Activated CD4-positive, alpha-beta memory T cell treated with anti-CD3 and anti-CD28 coated beads for 36 hours (primary cell): Measurements from ENCODE around the gene LRFN3. TPM values are rescaled to one million over a fixed set of nuclear protein-coding genes. Genes with fewer than 3 reads are reported as not detected.
"Not testable (repeated sequence)": the region's sequence is repeated elsewhere in the genome, so short reads cannot be mapped to it uniquely, and the experiment has no call there.

Experiments used
- CTCF ChIA-PET: fragments of 350-600 bp; sonication (Branson Sonifier 250); formaldehyde crosslinking; loops from one replicate; lab custom pipeline; 2021; ENCODE audit warnings: antibody characterized with exemption, inconsistent platforms; lab: Charles Lee
- POLR2A ChIA-PET: fragments of 350-600 bp; sonication (Branson Sonifier 250); formaldehyde crosslinking; loops from one replicate; lab custom pipeline; 2021; ENCODE audit warnings: antibody characterized with exemption; lab: Charles Lee
- DNase-seq: peaks from one replicate; pipeline ENCODE4 v3.0.0-alpha.2; 2020
- H3K27ac Mint-ChIP-seq: one replicate; pipeline ENCODE4 v1.8.0; 2021; ENCODE audit warnings: mixed read lengths
- H3K27me3 Mint-ChIP-seq: one replicate; pipeline ENCODE4 v1.8.0; 2021; ENCODE audit warnings: mixed read lengths
- H3K36me3 Mint-ChIP-seq: one replicate; pipeline ENCODE4 v1.8.0; 2021; ENCODE audit warnings: mixed read lengths
- H3K4me1 Mint-ChIP-seq: one replicate; pipeline ENCODE4 v1.8.0; 2021; ENCODE audit warnings: low read depth, mixed read lengths
- H3K4me3 Mint-ChIP-seq: one replicate; pipeline ENCODE4 v1.8.0; 2021; ENCODE audit warnings: mild to moderate bottlenecking, mixed read lengths
- H3K9me3 Mint-ChIP-seq: one replicate; pipeline ENCODE4 v1.8.0; 2021; ENCODE audit warnings: mixed read lengths
- intact Hi-C: fragments of 100-400 bp; cut with micrococcal nuclease; formaldehyde crosslinking; loops from one replicate; pipeline ENCODE4 v1.15.1; 2023
- total RNA-seq, 2 experiments: library from RNA; stranded (reverse); gene quantifications; one replicate each; pipeline ENCODE4 v1.2.3, GENCODE V29; 2021

LRFN3 gene
- total RNA-seq, 2 experiments from 2014 or later: 8.7 to 9.1 TPM

- peaks cover 5% of the 10 kb centered on the region for H3K9me3 Mint-ChIP-seq
- H3K27ac Mint-ChIP-seq: no peak overlapping the region
- peaks cover 3% of the 10 kb centered on the region for H3K27me3 Mint-ChIP-seq
- ChIA-PET CTCF (no interaction called here), POLR2A (interaction anchor here (1.7 kb wide), 1 partner anchor 54 kb away, joined by 4 read pairs; the partner anchor contains the start of gene ALKBH6)
- no peaks in the 10 kb centered on the region for H3K36me3 Mint-ChIP-seq
- intact Hi-C loops: loop anchor here (5.0 to 10.0 kb wide), 2 partner anchors 37 to 175 kb away; partner anchors contain the start of gene SDHAF1
- no peak for DNase-seq
- H3K4me3 Mint-ChIP-seq: peak overlapping the region; percentile 26
- peaks cover 27% of the 10 kb centered on the region for H3K4me1 Mint-ChIP-seq
Observed at GRCh38 chr19:35959968-35960320, 23.8 kb downstream of the LRFN3 start.

- Mint-ChIP-seq H3K36me3 (no peaks in the 10 kb centered on the region), H3K9me3 (peaks cover 5% of the 10 kb centered on the region), H3K4me3 (no peak overlapping the region), H3K27ac (no peak overlapping the region), H3K27me3 (peaks cover 3% of the 10 kb centered on the region), H3K4me1 (peaks cover 23% of the 10 kb centered on the region)
- CTCF ChIA-PET: no interaction called here
- POLR2A ChIA-PET: no interaction called here
- intact Hi-C loops: no loop called here
- DNase-seq: no peak
Observed at GRCh38 chr19:35960432-35960972, 24.3 kb downstream of the LRFN3 start.

GRCh38 chr19:35963514-35963913 is 27.3 kb downstream of the LRFN3 start:
- DNase-seq: peak; percentile 63
- H3K36me3 Mint-ChIP-seq: no peaks in the 10 kb centered on the region
- intact Hi-C loops: no loop called here
- H3K27ac Mint-ChIP-seq: no peak overlapping the region
- peaks cover 12% of the 10 kb centered on the region for H3K4me1 Mint-ChIP-seq
- H3K4me3 Mint-ChIP-seq: no peak overlapping the region
- no peaks in the 10 kb centered on the region for H3K9me3 Mint-ChIP-seq
- CTCF ChIA-PET: interaction anchor here (1.3 kb wide), 1 partner anchor 14 kb away, joined by 3 read pairs; no protein-coding TSS in a partner anchor
- peaks cover 3% of the 10 kb centered on the region for H3K27me3 Mint-ChIP-seq
- POLR2A ChIA-PET: no interaction called here

- no peaks in the 10 kb centered on the region for H3K36me3 Mint-ChIP-seq
- intact Hi-C loops: no loop called here
- H3K4me1 Mint-ChIP-seq: peaks cover 5% of the 10 kb centered on the region
- no peak overlapping the region for H3K4me3 Mint-ChIP-seq
- no peak overlapping the region for H3K27ac Mint-ChIP-seq
- no peaks in the 10 kb centered on the region for H3K9me3 Mint-ChIP-seq
- ChIA-PET CTCF (no interaction called here), POLR2A (no interaction called here)
- DNase-seq: no peak
- H3K27me3 Mint-ChIP-seq: peaks cover 3% of the 10 kb centered on the region
Observed at GRCh38 chr19:35966771-35967170, 30.6 kb downstream of the LRFN3 start.

- Mint-ChIP-seq H3K27ac (no peak overlapping the region), H3K36me3 (no peaks in the 10 kb centered on the region), H3K4me1 (peaks cover 5% of the 10 kb centered on the region), H3K4me3 (no peak overlapping the region), H3K27me3 (peaks cover 6% of the 10 kb centered on the region), H3K9me3 (no peaks in the 10 kb centered on the region)
- no peak for DNase-seq
- intact Hi-C loops: no loop called here
- CTCF ChIA-PET: no interaction called here
- POLR2A ChIA-PET: no interaction called here
Observed at GRCh38 chr19:35973487-35973886, 37.3 kb downstream of the LRFN3 start.

- Mint-ChIP-seq H3K4me3 (no peak overlapping the region), H3K27ac (no peak overlapping the region), H3K9me3 (no peaks in the 10 kb centered on the region), H3K36me3 (no peaks in the 10 kb centered on the region), H3K4me1 (no peaks in the 10 kb centered on the region), H3K27me3 (peaks cover 15% of the 10 kb centered on the region)
- CTCF ChIA-PET: no interaction called here
- POLR2A ChIA-PET: no interaction called here
- intact Hi-C loops: no loop called here
- no peak for DNase-seq
Observed at GRCh38 chr19:35975608-35976214, 39.5 kb downstream of the LRFN3 start.

- no peak overlapping the region for H3K4me3 Mint-ChIP-seq
- intact Hi-C loops: no loop called here
- H3K27me3 Mint-ChIP-seq: peaks cover 20% of the 10 kb centered on the region
- DNase-seq: peak; percentile 49
- H3K27ac Mint-ChIP-seq: no peak overlapping the region
- CTCF ChIA-PET: no interaction called here
- H3K9me3 Mint-ChIP-seq: no peaks in the 10 kb centered on the region
- POLR2A ChIA-PET: no interaction called here
- H3K36me3 Mint-ChIP-seq: no peaks in the 10 kb centered on the region
- H3K4me1 Mint-ChIP-seq: no peaks in the 10 kb centered on the region
Observed at GRCh38 chr19:35977446-35978222, 41.5 kb downstream of the LRFN3 start.

GRCh38 chr19:35978271-35978670 is 42.1 kb downstream of the LRFN3 start:
- no peak for DNase-seq
- H3K4me3 Mint-ChIP-seq: no peak overlapping the region
- ChIA-PET CTCF (no interaction called here), POLR2A (no interaction called here)
- no peaks in the 10 kb centered on the region for H3K4me1 Mint-ChIP-seq
- no peaks in the 10 kb centered on the region for H3K36me3 Mint-ChIP-seq
- intact Hi-C loops: no loop called here
- H3K9me3 Mint-ChIP-seq: no peaks in the 10 kb centered on the region
- peaks cover 25% of the 10 kb centered on the region for H3K27me3 Mint-ChIP-seq
- H3K27ac Mint-ChIP-seq: no peak overlapping the region

- H3K27ac Mint-ChIP-seq: no peak overlapping the region
- intact Hi-C loops: no loop called here
- no peak for DNase-seq
- CTCF ChIA-PET: no interaction called here
- no peaks in the 10 kb centered on the region for H3K36me3 Mint-ChIP-seq
- H3K4me1 Mint-ChIP-seq: no peaks in the 10 kb centered on the region
- H3K27me3 Mint-ChIP-seq: peaks cover 28% of the 10 kb centered on the region
- POLR2A ChIA-PET: no interaction called here
- H3K4me3 Mint-ChIP-seq: no peak overlapping the region
- no peaks in the 10 kb centered on the region for H3K9me3 Mint-ChIP-seq
Observed at GRCh38 chr19:35978832-35979365, 42.7 kb downstream of the LRFN3 start.

GRCh38 chr19:35980997-35981396 is 44.8 kb downstream of the LRFN3 start:
- H3K27me3 Mint-ChIP-seq: peaks cover 42% of the 10 kb centered on the region
- POLR2A ChIA-PET: not testable (repeated sequence)

GRCh38 chr19:35983177-35983576 is 47.0 kb downstream of the LRFN3 start:
- DNase-seq: no peak
- ChIA-PET POLR2A (no interaction called here), CTCF (no interaction called here)
- Mint-ChIP-seq H3K27ac (no peak overlapping the region), H3K27me3 (peaks cover 47% of the 10 kb centered on the region), H3K4me1 (peaks cover 3% of the 10 kb centered on the region), H3K9me3 (no peaks in the 10 kb centered on the region), H3K4me3 (no peak overlapping the region), H3K36me3 (no peaks in the 10 kb centered on the region)
- intact Hi-C loops: no loop called here

More at GRCh38 chr19:35980997-35981396, 44.8 kb downstream of the LRFN3 start:
- H3K36me3 Mint-ChIP-seq, H3K4me3 Mint-ChIP-seq, DNase-seq, CTCF ChIA-PET, intact Hi-C loops, H3K4me1 Mint-ChIP-seq, H3K27ac Mint-ChIP-seq, H3K9me3 Mint-ChIP-seq: not testable (repeated sequence)

GRCh38 chr19:35986111-35986510 is 49.9 kb downstream of the LRFN3 start:
- Mint-ChIP-seq H3K4me3 (no peak overlapping the region), H3K27me3 (peaks cover 41% of the 10 kb centered on the region), H3K4me1 (peaks cover 3% of the 10 kb centered on the region), H3K36me3 (no peaks in the 10 kb centered on the region), H3K9me3 (peaks cover 5% of the 10 kb centered on the region), H3K27ac (no peak overlapping the region)
- ChIA-PET CTCF (no interaction called here), POLR2A (no interaction called here)
- intact Hi-C loops: no loop called here
- DNase-seq: no peak
